Stimulated activated CD8-positive, alpha-beta memory T cell treated with anti-CD3 and anti-CD28 coated beads, Interleukin-7, amount 100 ng/mL, for 48 hours (primary cell): ENCODE measurements around the gene COBLL1.

Experiments used
- DNase-seq, 2 donors: peaks; one replicate each; pipeline ENCODE4 v3.0.0-alpha.2; 2020; ENCODE audit warnings: low read depth in 1 of 2; ENCODE audit errors: extremely low read depth in 1 of 2

Gene COBLL1

GRCh38 chr2:164760179-164760578 lies 81.4 kb downstream of the COBLL1 start:
- no peak for DNase-seq

GRCh38 chr2:164757934-164758695 lies 83.5 kb downstream of the COBLL1 start:
- DNase-seq = no peak

GRCh38 chr2:164756773-164757172 lies 84.8 kb downstream of the COBLL1 start:
- DNase-seq = no peak

- no peak for DNase-seq
Measured at GRCh38 chr2:164755952-164756351, 85.7 kb downstream of the COBLL1 start.

GRCh38 chr2:164754157-164755093 lies 87.2 kb downstream of the COBLL1 start:
- no peak for DNase-seq

GRCh38 chr2:164752956-164753355 lies 88.7 kb downstream of the COBLL1 start:
- DNase-seq = no peak

- no peak for DNase-seq
Measured at GRCh38 chr2:164747783-164748433, 93.7 kb downstream of the COBLL1 start.

- DNase-seq = no peak
Measured at GRCh38 chr2:164747140-164747539, 94.5 kb downstream of the COBLL1 start.

GRCh38 chr2:164746713-164747112 lies 94.9 kb downstream of the COBLL1 start:
- DNase-seq = no peak

GRCh38 chr2:164745012-164745797 lies 96.4 kb downstream of the COBLL1 start:
- no peak for DNase-seq

- no peak for DNase-seq
Measured at GRCh38 chr2:164742738-164743317, 98.8 kb downstream of the COBLL1 start.

GRCh38 chr2:164739966-164740365 lies 101.7 kb downstream of the COBLL1 start:
- no peak for DNase-seq

GRCh38 chr2:164737612-164738081 lies 104.0 kb downstream of the COBLL1 start:
- DNase-seq = peak in 1 of 2 donors; percentile 2

- DNase-seq = no peak
Measured at GRCh38 chr2:164735309-164735919, 106.2 kb downstream of the COBLL1 start.

GRCh38 chr2:164734196-164734595 lies 107.4 kb downstream of the COBLL1 start:
- no peak for DNase-seq

GRCh38 chr2:164725542-164725941 lies 116.1 kb downstream of the COBLL1 start:
- no peak for DNase-seq

- no peak for DNase-seq
Measured at GRCh38 chr2:164722616-164723338, 118.8 kb downstream of the COBLL1 start.

GRCh38 chr2:164721430-164721829 lies 120.2 kb downstream of the COBLL1 start:
- no peak for DNase-seq
